ENCODE results near the gene NTM.

GRCh38 chr11:132365650-132366049, 995.2 kb downstream of the NTM start:
- no peak for TF ChIP-seq CTCF (IDR thresholded peaks at IDR 0.05; ENCODE audit: insufficient read depth, low read length)
- no peak for TF ChIP-seq POLR2AphosphoS5 (IDR thresholded peaks at IDR 0.05; ENCODE audit: low read depth)
- no peak for TF ChIP-seq REST (IDR thresholded peaks at IDR 0.05; ENCODE audit: insufficient replicate concordance, low read depth)
- TF ChIP-seq GABPA (IDR thresholded peaks at IDR 0.05; ENCODE audit: low read depth): no peak
